GM18526 (cell line): Measurements from ENCODE around the gene PYGM.

Experiments
- POLR2A ChIP-seq: IDR thresholded peaks from 3 replicates; pipeline ENCODE4 v1.6.1; 2011; ENCODE audit not compliant: insufficient read length; ENCODE audit errors: extremely low read depth

The PYGM gene

DNA sequence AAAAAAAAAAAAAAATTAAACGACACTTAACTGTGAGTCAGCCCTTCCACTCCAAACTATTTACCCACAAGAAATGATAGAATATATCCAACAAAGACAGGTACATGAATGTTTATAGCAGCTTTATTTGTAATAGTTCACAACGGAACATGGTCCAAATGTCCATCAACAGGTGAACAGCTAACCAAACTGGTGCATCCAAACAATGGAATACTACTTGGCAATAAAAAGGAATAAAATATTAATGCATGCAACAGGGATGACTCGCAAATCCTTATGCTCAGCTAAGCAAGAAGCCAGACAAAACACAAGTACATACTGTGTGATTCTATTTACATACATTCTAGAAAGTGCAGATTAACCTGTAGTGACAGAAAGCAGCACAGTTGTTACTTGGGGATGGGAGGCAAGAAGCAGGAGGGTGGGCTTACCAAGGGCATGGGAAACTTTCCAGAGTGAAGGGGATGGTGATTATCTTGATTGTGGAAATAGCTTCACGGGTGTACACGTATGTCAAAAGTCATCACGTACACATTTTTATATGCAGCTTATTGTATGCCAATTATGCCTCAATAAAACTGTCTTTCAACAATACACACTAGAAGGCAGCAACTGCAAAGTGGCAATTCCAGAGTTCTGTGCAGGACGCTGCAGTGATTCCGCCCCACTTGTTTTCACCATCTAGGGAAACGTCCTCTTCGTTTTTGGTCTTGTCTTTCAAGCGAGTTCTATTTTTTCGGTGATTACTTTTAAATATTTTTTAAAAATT, 25.2 kb upstream of the PYGM start:
- TF ChIP-seq POLR2A, result no peak

GRCh38 chr11:64778473-64779298, 18.9 kb upstream of the PYGM start, which contains the start of gene SF1:
SF1 (minus strand) TSS chr11:64778542; CDS start chr11:64778392, 150 bp downstream.
- TF ChIP-seq POLR2A, result peak; percentile 85

- no peak for TF ChIP-seq POLR2A
These were observed 18.4 kb upstream of the PYGM start for GRCh38 chr11:64778223-64778472.

- TF ChIP-seq POLR2A, result peak; percentile 22
These were observed 17.9 kb upstream of the PYGM start for GRCh38 chr11:64777449-64778222.

GRCh38 chr11:64776875-64777274, 17.1 kb upstream of the PYGM start:
- TF ChIP-seq POLR2A, result no peak

- TF ChIP-seq POLR2A, result no peak
These were observed 16.7 kb upstream of the PYGM start for GRCh38 chr11:64776425-64776824.

DNA sequence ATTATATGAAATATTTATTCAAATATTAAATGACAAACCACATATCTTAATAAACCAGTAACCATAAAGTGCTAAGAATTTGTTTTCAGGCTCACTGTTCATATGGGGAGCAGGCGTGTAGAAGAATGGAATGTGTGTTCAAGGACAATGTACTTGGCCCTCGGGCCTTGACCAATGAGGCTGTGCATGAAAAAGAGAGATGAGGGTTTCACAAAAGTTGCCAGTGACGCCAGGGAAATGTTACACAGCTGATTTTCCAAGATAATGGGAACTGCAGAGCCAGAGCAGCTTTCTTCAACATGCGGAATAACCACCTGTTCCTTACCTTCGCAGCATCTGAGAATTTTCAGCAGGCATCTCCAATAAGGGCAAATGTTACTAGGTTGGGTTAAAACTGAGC, 14.4 kb upstream of the PYGM start:
- no peak for TF ChIP-seq POLR2A

DNA sequence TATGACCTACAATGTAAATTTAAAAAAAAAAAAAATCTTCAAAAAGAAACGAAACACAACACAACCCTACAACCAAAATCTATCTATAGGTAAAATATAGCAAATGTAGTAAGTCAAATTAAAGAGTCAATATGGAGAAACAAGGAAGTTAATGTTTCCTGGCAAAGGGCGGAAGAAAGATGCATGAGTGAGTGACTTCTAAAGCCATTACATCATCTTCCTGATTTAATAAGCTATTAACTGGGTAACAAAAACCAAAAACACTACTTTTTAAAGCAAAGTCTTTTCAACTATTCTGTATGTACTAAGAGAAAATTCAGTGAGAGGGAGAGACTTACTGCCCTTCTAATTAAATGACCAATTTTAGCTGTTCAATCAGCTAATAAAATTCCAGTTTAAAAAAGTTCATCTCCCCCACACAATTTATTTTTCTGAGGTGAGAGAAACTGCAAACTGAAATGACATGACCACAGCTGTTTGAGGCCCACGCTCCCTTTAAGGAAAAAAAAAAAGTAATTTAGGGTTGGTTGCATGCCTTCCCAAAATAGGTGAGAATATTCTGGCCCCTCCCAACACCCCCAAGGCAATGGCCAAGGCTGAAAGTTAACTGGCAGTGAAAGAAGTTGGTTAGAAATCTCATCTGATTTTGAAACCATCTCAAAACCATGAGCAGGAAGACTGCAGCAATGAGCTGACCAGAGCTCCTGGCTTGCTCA, 12.7 kb upstream of the PYGM start:
- TF ChIP-seq POLR2A, result no peak

DNA sequence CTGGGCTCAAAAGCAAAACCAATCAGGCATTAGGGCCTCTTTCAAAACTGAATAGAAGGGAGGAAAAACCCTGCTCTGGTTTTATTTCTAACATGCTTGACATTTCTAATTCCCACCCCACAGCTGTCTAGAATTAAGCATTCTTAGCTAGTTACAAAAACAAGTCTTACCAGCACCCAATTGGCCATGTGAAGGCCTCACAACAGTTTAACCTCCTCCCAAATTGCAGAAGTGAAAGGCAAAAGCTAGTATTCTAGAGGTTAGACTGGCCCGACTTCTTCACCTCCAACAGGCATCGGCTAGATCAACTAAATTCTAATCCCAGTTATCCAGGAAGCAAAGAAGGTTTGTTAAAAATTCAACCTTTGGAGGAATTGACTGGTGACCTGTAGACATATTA, 12.1 kb upstream of the PYGM start:
- no peak for TF ChIP-seq POLR2A

- no peak for TF ChIP-seq POLR2A
These were observed 10.3 kb upstream of the PYGM start for GRCh38 chr11:64770120-64770519.

- no peak for TF ChIP-seq POLR2A
These were observed 9.5 kb upstream of the PYGM start for GRCh38 chr11:64769283-64769682.

DNA sequence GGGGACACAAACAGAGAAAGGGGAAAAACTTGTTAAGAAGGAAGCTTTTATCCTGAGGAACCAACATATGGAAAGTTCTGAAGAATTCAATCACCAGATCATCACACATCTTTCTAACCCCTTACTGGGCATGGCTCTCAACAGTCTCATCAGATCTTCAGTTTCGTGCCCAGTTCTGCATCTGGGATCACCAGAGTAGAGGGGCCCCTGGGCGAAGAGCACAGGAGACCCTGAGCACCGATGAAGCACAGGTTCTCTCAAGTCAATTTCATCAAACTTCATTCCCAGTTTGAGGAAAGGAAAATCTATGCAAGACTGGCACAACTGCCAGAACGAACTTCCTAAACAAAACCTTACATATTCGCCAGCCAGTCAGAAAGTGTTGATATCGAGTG, 8.5 kb upstream of the PYGM start:
- no peak for TF ChIP-seq POLR2A

- no peak for TF ChIP-seq POLR2A
These were observed 7.8 kb upstream of the PYGM start for GRCh38 chr11:64767344-64768299.

DNA sequence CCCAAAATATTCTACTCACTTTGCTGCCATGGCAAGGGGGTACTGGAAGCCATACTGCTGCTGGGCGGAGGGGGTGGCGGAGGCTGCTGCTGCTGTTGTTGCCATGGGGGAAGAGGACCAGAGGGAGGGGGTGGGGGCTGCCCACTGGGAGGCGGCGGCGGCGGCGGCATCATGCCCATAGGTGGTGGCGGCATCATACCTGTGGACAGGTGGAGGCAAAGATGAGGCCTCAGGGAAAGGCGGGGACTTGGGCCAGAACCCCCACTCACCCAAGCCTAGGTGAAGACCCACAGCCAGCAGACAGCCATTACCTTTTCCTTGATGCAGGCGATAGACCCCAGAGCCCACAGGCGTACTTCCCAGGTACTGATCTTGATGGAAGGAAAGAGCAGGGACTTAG, 7.1 kb upstream of the PYGM start:
- TF ChIP-seq POLR2A, result no peak

- no peak for TF ChIP-seq POLR2A
These were observed 6.3 kb upstream of the PYGM start for GRCh38 chr11:64765851-64766665.
